K562 (cell line): ENCODE results near the gene BTD. TPM values are rescaled to one million over a fixed set of nuclear protein-coding genes. Genes with fewer than 3 reads are reported as not detected.

Experiments
- BMI1 ChIP-seq: fragments of 150-350 bp; IDR thresholded peaks from 2 replicates; pipeline ENCODE4 v1.6.1; 2014; ENCODE audit warnings: low read length
- CBFA2T2 ChIP-seq: fragments of 450-650 bp; conservative IDR thresholded peaks from 2 replicates; pipeline ENCODE4 v1.6.1; 2017; ENCODE audit warnings: mild to moderate bottlenecking
- MIER1 ChIP-seq: fragments of 450-650 bp; IDR thresholded peaks from 2 replicates; pipeline ENCODE4 v1.6.1; 2016; ENCODE audit warnings: antibody characterized with exemption, mild to moderate bottlenecking, low read depth
- NFRKB ChIP-seq: fragments of 450-650 bp; IDR thresholded peaks from 2 replicates; pipeline ENCODE4 v1.6.1; 2016; ENCODE audit warnings: low read depth
- NFXL1 ChIP-seq: fragments of 450-650 bp; formaldehyde crosslinking; IDR thresholded peaks from 2 replicates; pipeline ENCODE4 v1.4.0; 2021; ENCODE audit warnings: mild to moderate bottlenecking
- PHB2 ChIP-seq: fragments of 450-650 bp; IDR thresholded peaks from 2 replicates; pipeline ENCODE4 v1.6.1; 2017; ENCODE audit warnings: low read depth
- PYGO2 ChIP-seq: fragments of 450-650 bp; IDR thresholded peaks from 2 replicates; pipeline ENCODE4 v1.6.1; 2016; ENCODE audit warnings: mild to moderate bottlenecking, missing genetic modification characterization, moderate library complexity, missing compliant biosample characterization
- RBM14 ChIP-seq: fragments of 200-400 bp; formaldehyde crosslinking; IDR thresholded peaks from 2 replicates; pipeline ENCODE4 v1.6.1; 2018; ENCODE audit warnings: low read depth, mild to moderate bottlenecking, low read length, moderate library complexity, borderline replicate concordance; ENCODE audit not compliant: insufficient read depth
- RBM25 ChIP-seq: fragments of 200-400 bp; formaldehyde crosslinking; IDR thresholded peaks from 2 replicates; pipeline ENCODE4 v1.6.1; 2018; ENCODE audit warnings: low read length, low read depth, moderate library complexity; ENCODE audit not compliant: severe bottlenecking
- SOX6 ChIP-seq: fragments of 450-650 bp; IDR thresholded peaks from 2 replicates; pipeline ENCODE4 v1.6.1; 2014; ENCODE audit warnings: mild to moderate bottlenecking
- SP1 ChIP-seq: sonication (generic); formaldehyde crosslinking; IDR thresholded peaks from 2 replicates; pipeline ENCODE4 v1.8.1; 2022; ENCODE audit warnings: mild to moderate bottlenecking, missing genetic modification reagents
- SRF ChIP-seq, 2 experiments: fragments of 250-450, 450-650 bp in 1 of 2; sonication (Bioruptor Pico) in 1 of 2; sonication (generic) in 1 of 2; formaldehyde crosslinking; IDR thresholded peaks; 2 replicates each; pipeline versions ENCODE4 v1.5.0 to v1.5.1; 2020 to 2022; ENCODE audit warnings: mild to moderate bottlenecking in 1 of 2, missing genetic modification reagents in 1 of 2
- ZNF764 ChIP-seq: fragments of 250-450 bp; sonication (Bioruptor Pico); IDR thresholded peaks from 2 replicates; pipeline ENCODE4 v1.4.0; 2020; ENCODE audit warnings: low read depth, mild to moderate bottlenecking, moderate library complexity
- polyA plus RNA-seq, 8 experiments: library from polyadenylated mRNA; depleted of rRNA in 4 of 8; stranded (reverse) in 5 of 8; unstranded in 3 of 8; fragments of >200 nt; fragmentation: Nextera tagmentation in 2 of 8; fragmentation: Illumina TruSeq in 1 of 8; extraction: Ambion mirVana in 2 of 8; extraction: Trizol in 1 of 8; gene quantifications; 2 replicates each; pipeline versions ENCODE4 v1.2.1 to v1.2.3, GENCODE V29; 2011 to 2014; ENCODE audit warnings: inconsistent platforms in 1 of 8, missing spikeins in 1 of 8
- total RNA-seq, 7 experiments: library from RNA; depleted of rRNA in 6 of 7; stranded (reverse); fragments of >200 nt in 6 of 7; fragmentation: Illumina TruSeq in 2 of 7; extraction: Trizol in 2 of 7; gene quantifications; 2 replicates each; pipeline versions ENCODE4 v1.2.1 to v1.2.3, GENCODE V29; 2011 to 2021; ENCODE audit warnings: low replicate concordance in 1 of 7
- TF ChIP-seq, protein P1 (sequence below): fragments of 450-650 bp; IDR thresholded peaks from 2 replicates; pipeline ENCODE4 v1.6.1; 2016; ENCODE audit warnings: mild to moderate bottlenecking, moderate library complexity
- TF ChIP-seq, protein P2 (sequence below): IDR thresholded peaks from 2 replicates; pipeline ENCODE4 v1.6.1; 2011; ENCODE audit not compliant: insufficient read length; ENCODE audit errors: extremely low read depth
- TF ChIP-seq, protein P3 (sequence below), 3 experiments: IDR thresholded peaks in 2 of 3; conservative IDR thresholded peaks in 1 of 3; 2 replicates each; pipeline ENCODE4 v1.5.1; 2011 to 2012; ENCODE audit warnings: low read length in 3 of 3, mild to moderate bottlenecking in 3 of 3, control low read depth in 2 of 3, improper control_type of control experiment in 1 of 3, inconsistent platforms in 1 of 3, low read depth in 1 of 3, mixed read lengths in 1 of 3, moderate library complexity in 1 of 3; ENCODE audit not compliant: insufficient read depth in 2 of 3

The BTD gene
- total and polyA plus RNA-seq, 9 of the 15 experiments (the other 6 are each of a cell fraction or from before 2014, with no cell fraction given), result 6.6 to 26.2 (median 10.6) TPM

DNA sequence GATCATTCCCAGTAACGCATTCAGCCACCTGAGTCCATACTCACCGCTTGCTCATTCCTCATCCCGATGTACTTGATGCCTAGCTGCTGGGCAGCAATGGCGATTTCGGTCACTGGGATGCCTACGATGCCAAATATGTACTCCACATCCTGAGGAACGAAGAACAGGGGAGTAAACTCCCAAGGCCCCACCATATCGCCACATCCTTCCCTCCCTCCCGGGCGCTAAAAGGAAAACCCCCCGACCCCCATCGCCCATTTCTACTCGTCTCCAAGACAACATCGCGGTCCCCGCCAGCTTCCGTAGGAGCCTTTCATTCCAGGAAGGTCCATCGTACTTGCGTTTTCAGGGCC lies 523 bp upstream of the BTD start (continued):
- TF ChIP-seq, protein P1, sequence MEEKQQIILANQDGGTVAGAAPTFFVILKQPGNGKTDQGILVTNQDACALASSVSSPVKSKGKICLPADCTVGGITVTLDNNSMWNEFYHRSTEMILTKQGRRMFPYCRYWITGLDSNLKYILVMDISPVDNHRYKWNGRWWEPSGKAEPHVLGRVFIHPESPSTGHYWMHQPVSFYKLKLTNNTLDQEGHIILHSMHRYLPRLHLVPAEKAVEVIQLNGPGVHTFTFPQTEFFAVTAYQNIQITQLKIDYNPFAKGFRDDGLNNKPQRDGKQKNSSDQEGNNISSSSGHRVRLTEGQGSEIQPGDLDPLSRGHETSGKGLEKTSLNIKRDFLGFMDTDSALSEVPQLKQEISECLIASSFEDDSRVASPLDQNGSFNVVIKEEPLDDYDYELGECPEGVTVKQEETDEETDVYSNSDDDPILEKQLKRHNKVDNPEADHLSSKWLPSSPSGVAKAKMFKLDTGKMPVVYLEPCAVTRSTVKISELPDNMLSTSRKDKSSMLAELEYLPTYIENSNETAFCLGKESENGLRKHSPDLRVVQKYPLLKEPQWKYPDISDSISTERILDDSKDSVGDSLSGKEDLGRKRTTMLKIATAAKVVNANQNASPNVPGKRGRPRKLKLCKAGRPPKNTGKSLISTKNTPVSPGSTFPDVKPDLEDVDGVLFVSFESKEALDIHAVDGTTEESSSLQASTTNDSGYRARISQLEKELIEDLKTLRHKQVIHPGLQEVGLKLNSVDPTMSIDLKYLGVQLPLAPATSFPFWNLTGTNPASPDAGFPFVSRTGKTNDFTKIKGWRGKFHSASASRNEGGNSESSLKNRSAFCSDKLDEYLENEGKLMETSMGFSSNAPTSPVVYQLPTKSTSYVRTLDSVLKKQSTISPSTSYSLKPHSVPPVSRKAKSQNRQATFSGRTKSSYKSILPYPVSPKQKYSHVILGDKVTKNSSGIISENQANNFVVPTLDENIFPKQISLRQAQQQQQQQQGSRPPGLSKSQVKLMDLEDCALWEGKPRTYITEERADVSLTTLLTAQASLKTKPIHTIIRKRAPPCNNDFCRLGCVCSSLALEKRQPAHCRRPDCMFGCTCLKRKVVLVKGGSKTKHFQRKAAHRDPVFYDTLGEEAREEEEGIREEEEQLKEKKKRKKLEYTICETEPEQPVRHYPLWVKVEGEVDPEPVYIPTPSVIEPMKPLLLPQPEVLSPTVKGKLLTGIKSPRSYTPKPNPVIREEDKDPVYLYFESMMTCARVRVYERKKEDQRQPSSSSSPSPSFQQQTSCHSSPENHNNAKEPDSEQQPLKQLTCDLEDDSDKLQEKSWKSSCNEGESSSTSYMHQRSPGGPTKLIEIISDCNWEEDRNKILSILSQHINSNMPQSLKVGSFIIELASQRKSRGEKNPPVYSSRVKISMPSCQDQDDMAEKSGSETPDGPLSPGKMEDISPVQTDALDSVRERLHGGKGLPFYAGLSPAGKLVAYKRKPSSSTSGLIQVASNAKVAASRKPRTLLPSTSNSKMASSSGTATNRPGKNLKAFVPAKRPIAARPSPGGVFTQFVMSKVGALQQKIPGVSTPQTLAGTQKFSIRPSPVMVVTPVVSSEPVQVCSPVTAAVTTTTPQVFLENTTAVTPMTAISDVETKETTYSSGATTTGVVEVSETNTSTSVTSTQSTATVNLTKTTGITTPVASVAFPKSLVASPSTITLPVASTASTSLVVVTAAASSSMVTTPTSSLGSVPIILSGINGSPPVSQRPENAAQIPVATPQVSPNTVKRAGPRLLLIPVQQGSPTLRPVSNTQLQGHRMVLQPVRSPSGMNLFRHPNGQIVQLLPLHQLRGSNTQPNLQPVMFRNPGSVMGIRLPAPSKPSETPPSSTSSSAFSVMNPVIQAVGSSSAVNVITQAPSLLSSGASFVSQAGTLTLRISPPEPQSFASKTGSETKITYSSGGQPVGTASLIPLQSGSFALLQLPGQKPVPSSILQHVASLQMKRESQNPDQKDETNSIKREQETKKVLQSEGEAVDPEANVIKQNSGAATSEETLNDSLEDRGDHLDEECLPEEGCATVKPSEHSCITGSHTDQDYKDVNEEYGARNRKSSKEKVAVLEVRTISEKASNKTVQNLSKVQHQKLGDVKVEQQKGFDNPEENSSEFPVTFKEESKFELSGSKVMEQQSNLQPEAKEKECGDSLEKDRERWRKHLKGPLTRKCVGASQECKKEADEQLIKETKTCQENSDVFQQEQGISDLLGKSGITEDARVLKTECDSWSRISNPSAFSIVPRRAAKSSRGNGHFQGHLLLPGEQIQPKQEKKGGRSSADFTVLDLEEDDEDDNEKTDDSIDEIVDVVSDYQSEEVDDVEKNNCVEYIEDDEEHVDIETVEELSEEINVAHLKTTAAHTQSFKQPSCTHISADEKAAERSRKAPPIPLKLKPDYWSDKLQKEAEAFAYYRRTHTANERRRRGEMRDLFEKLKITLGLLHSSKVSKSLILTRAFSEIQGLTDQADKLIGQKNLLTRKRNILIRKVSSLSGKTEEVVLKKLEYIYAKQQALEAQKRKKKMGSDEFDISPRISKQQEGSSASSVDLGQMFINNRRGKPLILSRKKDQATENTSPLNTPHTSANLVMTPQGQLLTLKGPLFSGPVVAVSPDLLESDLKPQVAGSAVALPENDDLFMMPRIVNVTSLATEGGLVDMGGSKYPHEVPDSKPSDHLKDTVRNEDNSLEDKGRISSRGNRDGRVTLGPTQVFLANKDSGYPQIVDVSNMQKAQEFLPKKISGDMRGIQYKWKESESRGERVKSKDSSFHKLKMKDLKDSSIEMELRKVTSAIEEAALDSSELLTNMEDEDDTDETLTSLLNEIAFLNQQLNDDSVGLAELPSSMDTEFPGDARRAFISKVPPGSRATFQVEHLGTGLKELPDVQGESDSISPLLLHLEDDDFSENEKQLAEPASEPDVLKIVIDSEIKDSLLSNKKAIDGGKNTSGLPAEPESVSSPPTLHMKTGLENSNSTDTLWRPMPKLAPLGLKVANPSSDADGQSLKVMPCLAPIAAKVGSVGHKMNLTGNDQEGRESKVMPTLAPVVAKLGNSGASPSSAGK, result no peak
- TF ChIP-seq ZNF764 (no peak), CBFA2T2 (no peak), SRF (CRISPR knock-in tag; IDR thresholded peaks at IDR 0.05) (no peak; a peak in 1 of 4 replicates), RBM14 (no peak), PHB2 (no peak), NFXL1 (no peak), PYGO2 (tag) (no peak), RBM25 (no peak), NFRKB (no peak), SP1 (CRISPR knock-in tag) (no peak), BMI1 (no peak), SOX6 (no peak), MIER1 (0 out of 2 replicates have a peak, but pooled peaks have one; percentile 68)
- TF ChIP-seq, protein P2, sequence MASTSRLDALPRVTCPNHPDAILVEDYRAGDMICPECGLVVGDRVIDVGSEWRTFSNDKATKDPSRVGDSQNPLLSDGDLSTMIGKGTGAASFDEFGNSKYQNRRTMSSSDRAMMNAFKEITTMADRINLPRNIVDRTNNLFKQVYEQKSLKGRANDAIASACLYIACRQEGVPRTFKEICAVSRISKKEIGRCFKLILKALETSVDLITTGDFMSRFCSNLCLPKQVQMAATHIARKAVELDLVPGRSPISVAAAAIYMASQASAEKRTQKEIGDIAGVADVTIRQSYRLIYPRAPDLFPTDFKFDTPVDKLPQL, result no peak
- TF ChIP-seq, protein P3, sequence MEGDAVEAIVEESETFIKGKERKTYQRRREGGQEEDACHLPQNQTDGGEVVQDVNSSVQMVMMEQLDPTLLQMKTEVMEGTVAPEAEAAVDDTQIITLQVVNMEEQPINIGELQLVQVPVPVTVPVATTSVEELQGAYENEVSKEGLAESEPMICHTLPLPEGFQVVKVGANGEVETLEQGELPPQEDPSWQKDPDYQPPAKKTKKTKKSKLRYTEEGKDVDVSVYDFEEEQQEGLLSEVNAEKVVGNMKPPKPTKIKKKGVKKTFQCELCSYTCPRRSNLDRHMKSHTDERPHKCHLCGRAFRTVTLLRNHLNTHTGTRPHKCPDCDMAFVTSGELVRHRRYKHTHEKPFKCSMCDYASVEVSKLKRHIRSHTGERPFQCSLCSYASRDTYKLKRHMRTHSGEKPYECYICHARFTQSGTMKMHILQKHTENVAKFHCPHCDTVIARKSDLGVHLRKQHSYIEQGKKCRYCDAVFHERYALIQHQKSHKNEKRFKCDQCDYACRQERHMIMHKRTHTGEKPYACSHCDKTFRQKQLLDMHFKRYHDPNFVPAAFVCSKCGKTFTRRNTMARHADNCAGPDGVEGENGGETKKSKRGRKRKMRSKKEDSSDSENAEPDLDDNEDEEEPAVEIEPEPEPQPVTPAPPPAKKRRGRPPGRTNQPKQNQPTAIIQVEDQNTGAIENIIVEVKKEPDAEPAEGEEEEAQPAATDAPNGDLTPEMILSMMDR (IDR thresholded peaks at IDR 0.05 in 2 of 3, conservative IDR thresholded peaks at IDR 0.05 in 1 of 3; ENCODE audit: insufficient read depth in 2 of 3, low read depth in 1 of 3, low read length in 3 of 3), result no peak
